Cardiac muscle cell (in vitro differentiated cells and primary cell): ENCODE measurements around the gene LYL1. TPM values are rescaled to one million over a fixed set of nuclear protein-coding genes. Genes with fewer than 3 reads are reported as not detected.

Experiments used
- DNase-seq, 2 donors: peaks; one replicate each; pipeline versions ENCODE4 v3.0.0 to v3.0.0-alpha.2; 2010 to 2017; ENCODE audit warnings: low read depth in 1 of 2, low spot score in 1 of 2
- H3K27ac ChIP-seq: fragments of 200-600 bp; sonication (generic); 2 replicates; pipeline ENCODE4 v1.5.1; 2016
- H3K27me3 ChIP-seq: fragments of 200-600 bp; sonication (generic); 2 replicates; pipeline ENCODE4 v1.6.0; 2016; ENCODE audit warnings: control low read depth
- H3K36me3 ChIP-seq: fragments of 200-600 bp; sonication (generic); 2 replicates; pipeline ENCODE4 v1.5.1; 2016; ENCODE audit warnings: control low read depth
- H3K4me1 ChIP-seq: fragments of 200-600 bp; sonication (generic); 2 replicates; pipeline ENCODE4 v1.8.1; 2017; ENCODE audit warnings: low read depth, mild to moderate bottlenecking, mixed run types
- H3K4me3 ChIP-seq: fragments of 200-600 bp; sonication (generic); 2 replicates; pipeline ENCODE4 v1.5.1; 2016; ENCODE audit warnings: mild to moderate bottlenecking
- H3K9me3 ChIP-seq: fragments of 200-600 bp; sonication (generic); 2 replicates; pipeline ENCODE4 v1.5.1; 2017; ENCODE audit warnings: low read depth, mild to moderate bottlenecking, control low read depth
- CTCF ChIP-seq: IDR thresholded peaks from 2 replicates; pipeline ENCODE4 v1.5.1; 2012; ENCODE audit warnings: low read depth, mild to moderate bottlenecking, low read length
- polyA plus RNA-seq: library from polyadenylated mRNA; unstranded; fragments of >200 nt; fragmentation: Nextera tagmentation; extraction: Ambion mirVana; gene quantifications from 2 replicates; pipeline ENCODE4 v1.2.1, GENCODE V29; 2016
- total RNA-seq: library from RNA; depleted of rRNA; stranded (reverse); fragments of >200 nt; gene quantifications from 2 replicates; pipeline ENCODE4 v1.2.3, GENCODE V29; 2016

Gene LYL1
- total and polyA plus RNA-seq, 2 experiments from 2014 or later, result 4.6 to 5.6 TPM

GRCh38 chr19:13086341-13086740, 16.3 kb downstream of the LYL1 start:
- H3K9me3 ChIP-seq, result no peaks in the 10 kb centered on the region
- H3K4me3 ChIP-seq, result no peak overlapping the region
- no peak for TF ChIP-seq CTCF
- peaks cover 51% of the 10 kb centered on the region for H3K27me3 ChIP-seq
- no peak for DNase-seq
- no peak overlapping the region for H3K27ac ChIP-seq
- no peaks in the 10 kb centered on the region for H3K4me1 ChIP-seq
- H3K36me3 ChIP-seq, result no peaks in the 10 kb centered on the region

GRCh38 chr19:13085666-13086065, 17.0 kb downstream of the LYL1 start:
- H3K9me3 ChIP-seq, result no peaks in the 10 kb centered on the region
- peaks cover 45% of the 10 kb centered on the region for H3K27me3 ChIP-seq
- peak in 1 of 2 donors; percentile 60 for DNase-seq
- H3K36me3 ChIP-seq, result no peaks in the 10 kb centered on the region
- H3K4me1 ChIP-seq, result no peaks in the 10 kb centered on the region
- H3K27ac ChIP-seq, result no peak overlapping the region
- H3K4me3 ChIP-seq, result no peak overlapping the region
- TF ChIP-seq CTCF, result no peak

GRCh38 chr19:13083627-13084026, 19.0 kb downstream of the LYL1 start:
- H3K4me1 ChIP-seq, result no peaks in the 10 kb centered on the region
- H3K27me3 ChIP-seq, result peaks cover 30% of the 10 kb centered on the region
- TF ChIP-seq CTCF, result no peak
- no peaks in the 10 kb centered on the region for H3K9me3 ChIP-seq
- H3K36me3 ChIP-seq, result no peaks in the 10 kb centered on the region
- no peak overlapping the region for H3K27ac ChIP-seq
- H3K4me3 ChIP-seq, result no peak overlapping the region
- DNase-seq, result no peak

GRCh38 chr19:13083008-13083404, 19.7 kb downstream of the LYL1 start:
- no peak for DNase-seq
- Histone ChIP-seq H3K4me1 (no peaks in the 10 kb centered on the region), H3K4me3 (no peak overlapping the region), H3K36me3 (no peaks in the 10 kb centered on the region), H3K9me3 (no peaks in the 10 kb centered on the region), H3K27ac (no peak overlapping the region), H3K27me3 (peaks cover 25% of the 10 kb centered on the region)
- no peak for TF ChIP-seq CTCF

GRCh38 chr19:13082192-13083007, 20.3 kb downstream of the LYL1 start:
- Histone ChIP-seq H3K27me3 (peaks cover 23% of the 10 kb centered on the region), H3K27ac (no peak overlapping the region), H3K36me3 (no peaks in the 10 kb centered on the region), H3K9me3 (no peaks in the 10 kb centered on the region), H3K4me1 (peaks cover 2% of the 10 kb centered on the region), H3K4me3 (no peak overlapping the region)
- TF ChIP-seq CTCF, result peak; percentile 33
- peak; percentile 41 to 48 for DNase-seq
